ENCODE measurements around the gene SASH1.
A peak's percentile ranks its signal among the peaks of the same experiment; 100 is the strongest.

SASH1 gene

GRCh38 chr6:148464319-148465010 lies 121.8 kb downstream of the SASH1 start:
- peak; percentile 97 for FAIRE-seq

GRCh38 chr6:148465011-148465335 lies 122.3 kb downstream of the SASH1 start:
- no peak for FAIRE-seq

DNA sequence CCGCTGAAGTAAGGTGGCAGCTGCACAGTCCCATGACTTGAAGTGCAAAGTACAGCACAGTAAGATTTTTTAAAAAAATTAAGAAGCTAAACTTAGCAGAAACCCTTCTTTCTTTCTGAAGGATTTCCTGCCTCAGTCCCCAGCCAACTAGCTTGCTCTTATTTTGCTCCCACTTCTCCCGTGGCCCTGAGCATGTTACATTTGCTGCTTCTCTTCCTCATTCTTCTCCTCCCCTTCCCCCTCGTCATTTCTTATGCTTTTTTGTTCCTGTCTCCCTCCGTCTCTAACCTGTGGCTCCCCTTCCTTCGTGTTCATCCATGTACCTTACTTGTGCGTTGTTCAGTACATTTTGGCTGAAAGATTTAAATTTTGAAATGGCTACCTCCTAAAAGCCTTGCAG lies 123.0 kb downstream of the SASH1 start:
- FAIRE-seq: no peak

GRCh38 chr6:148466158-148466557 lies 123.5 kb downstream of the SASH1 start:
- no peak for FAIRE-seq

DNA sequence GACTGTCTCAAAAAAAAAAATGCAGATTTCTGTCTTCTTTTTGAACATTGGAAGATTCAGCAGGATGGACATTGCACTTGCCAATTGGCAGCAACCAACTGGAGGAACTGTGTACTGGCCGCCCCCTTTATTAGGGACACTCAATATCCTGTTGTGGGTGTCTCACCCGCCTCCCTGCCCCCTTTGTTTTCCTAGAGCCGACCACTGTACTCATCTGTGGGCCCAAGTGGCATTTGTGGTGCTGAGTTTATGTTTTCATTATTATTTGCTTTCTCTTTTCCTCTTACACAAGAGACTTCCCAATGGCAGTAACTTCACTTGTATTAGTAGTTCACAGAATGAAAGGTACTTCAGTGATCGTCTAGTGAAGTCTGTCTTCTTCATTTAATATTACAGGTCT lies 125.3 kb downstream of the SASH1 start:
- FAIRE-seq: no peak

- no peak for FAIRE-seq
Measured at GRCh38 chr6:148470156-148470555, 127.5 kb downstream of the SASH1 start.

- FAIRE-seq: no peak
Measured at GRCh38 chr6:148470606-148471465, 128.2 kb downstream of the SASH1 start.

GRCh38 chr6:148471624-148472159 lies 129.1 kb downstream of the SASH1 start:
- no peak for FAIRE-seq

DNA sequence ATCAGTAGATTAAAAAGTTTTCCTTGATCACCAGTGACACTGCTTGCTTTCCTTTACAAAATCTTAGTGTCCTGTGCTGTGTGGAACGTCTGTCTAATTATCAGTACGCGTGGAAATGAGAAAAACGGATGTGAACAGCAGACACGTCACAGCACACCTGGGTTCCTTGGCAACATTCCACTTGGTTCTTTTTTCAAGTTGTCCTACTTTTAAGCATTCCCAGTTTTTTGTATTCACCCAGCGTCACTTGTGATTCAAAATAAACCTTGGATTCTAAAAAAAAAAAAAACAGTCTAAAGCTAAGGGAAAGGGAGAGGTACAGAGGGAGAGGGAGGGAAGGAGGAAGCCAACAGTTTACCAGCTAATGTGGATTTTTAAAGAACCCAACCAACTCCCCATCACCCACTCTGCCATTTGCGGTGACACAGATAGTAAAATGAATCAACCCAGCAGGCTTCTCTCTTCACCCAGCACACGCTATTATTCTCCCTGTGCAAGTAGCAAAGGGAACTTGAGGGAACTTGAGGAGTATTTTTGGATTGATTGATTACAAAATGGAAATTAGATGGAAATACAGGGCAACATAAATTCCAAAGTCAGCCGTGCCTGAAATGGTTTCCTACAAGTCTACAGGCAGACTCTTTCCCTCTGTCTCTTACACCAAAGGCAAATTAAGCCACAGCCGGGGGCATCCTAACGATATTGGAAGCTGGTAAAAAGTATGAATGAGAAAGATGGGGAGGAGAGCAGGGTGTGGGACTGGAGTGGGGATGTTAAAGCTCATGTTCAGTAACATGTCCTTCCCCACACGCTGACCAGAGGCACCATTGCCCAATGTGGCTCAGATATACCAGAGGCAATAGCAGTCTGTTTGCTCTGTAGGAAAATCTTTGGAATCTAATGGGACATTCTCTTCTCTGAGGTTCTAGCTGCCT lies 129.8 kb downstream of the SASH1 start:
- no peak for FAIRE-seq

- no peak for FAIRE-seq
Measured at GRCh38 chr6:148479497-148479896, 136.9 kb downstream of the SASH1 start.

- no peak for FAIRE-seq
Measured at GRCh38 chr6:148487461-148487860, 144.8 kb downstream of the SASH1 start.

DNA sequence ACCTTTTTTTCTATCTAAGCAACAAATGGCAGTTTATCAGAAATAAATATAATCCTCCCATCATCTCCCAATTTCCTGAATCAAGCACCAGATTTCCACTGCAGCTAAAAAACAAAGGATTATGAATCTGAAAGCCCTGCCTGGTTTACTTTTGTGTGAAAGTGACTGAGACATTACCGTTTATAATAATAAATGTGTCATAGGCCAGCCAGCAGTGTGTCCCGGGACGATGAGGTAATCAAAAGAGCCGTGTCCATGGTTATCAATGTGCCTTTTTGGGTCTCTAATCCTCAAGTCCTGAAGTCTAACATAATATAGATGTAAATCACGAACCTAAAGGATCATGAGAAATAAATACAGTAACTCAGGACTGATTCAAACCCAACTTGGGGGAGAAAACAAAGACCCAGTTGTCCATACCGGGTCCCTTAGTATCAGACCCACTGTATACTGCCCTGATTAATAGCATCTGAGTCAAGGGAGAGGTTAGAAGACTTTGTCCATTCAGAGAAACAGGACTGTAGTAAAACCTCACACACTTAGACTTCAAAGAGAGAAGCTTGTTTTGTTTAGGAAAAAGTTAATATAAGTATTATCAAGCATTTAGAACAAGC lies 149.1 kb downstream of the SASH1 start:
- no peak for FAIRE-seq

- FAIRE-seq: no peak
Measured at GRCh38 chr6:148492654-148493290, 150.1 kb downstream of the SASH1 start.

- FAIRE-seq: no peak
Measured at GRCh38 chr6:148493424-148493823, 150.8 kb downstream of the SASH1 start.

DNA sequence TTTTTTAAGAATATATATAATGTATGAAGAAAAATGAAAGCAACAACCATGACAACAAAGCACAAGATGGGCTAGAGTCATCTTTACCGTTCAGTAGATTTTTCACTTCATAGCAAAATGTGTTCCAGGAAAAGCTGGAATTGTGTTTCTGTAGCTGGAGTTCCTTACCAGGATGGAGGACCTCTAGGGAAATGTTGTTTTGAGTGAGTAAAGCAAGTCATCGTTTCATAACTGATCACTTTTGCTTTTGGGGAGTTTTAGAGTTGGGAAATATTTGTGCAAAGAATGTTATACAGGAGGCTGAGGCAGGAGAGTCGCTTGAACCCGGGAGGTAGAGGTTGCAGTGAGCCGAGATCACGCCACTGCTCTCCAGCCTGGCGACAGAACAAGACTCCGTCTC lies 151.6 kb downstream of the SASH1 start:
- no peak for FAIRE-seq

- no peak for FAIRE-seq
Measured at GRCh38 chr6:148495029-148495428, 152.4 kb downstream of the SASH1 start.

- no peak for FAIRE-seq
Measured at GRCh38 chr6:148497257-148497656, 154.6 kb downstream of the SASH1 start.

DNA sequence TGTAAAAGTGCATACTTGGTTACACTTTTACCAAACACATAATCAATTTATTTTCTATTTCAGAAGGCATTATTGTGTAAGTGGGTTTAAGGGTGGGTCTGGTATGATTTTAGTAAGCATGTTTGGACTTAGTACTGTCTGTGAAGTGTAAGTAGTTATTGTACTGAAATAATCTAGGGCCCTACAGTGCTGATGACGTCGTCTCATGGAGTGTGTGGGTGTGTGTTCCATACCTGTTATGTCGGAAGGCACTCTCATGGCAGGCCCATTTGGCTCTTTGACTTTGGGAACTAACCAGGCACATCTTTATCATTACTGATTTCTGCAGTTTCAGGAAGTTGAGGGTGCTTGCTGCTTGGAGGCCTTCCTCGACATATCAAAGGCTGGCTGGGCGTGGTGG lies 155.1 kb downstream of the SASH1 start:
- FAIRE-seq: no peak

DNA sequence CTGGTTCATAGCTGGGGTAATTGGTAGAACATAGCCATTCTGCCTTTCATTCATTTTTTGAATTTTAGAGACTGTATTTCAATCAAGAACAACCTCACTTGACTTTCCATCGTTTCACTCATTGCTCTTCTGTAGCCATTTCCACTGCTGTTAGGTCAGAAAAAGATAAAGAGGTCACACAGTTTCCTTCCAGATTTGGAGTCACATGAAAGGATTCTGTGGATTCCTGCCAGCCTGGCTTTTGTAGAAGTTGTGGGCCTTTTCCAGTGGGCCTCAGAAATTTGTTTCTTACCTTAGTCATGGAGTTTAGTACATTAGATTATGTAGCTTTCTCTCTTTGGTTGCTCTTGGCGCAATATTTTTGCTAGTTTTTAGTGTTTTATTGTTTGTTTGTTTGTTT lies 157.8 kb downstream of the SASH1 start:
- FAIRE-seq: no peak

- FAIRE-seq: no peak
Measured at GRCh38 chr6:148501178-148501590, 158.5 kb downstream of the SASH1 start.

GRCh38 chr6:148502083-148502772 lies 159.6 kb downstream of the SASH1 start:
- no peak for FAIRE-seq

GRCh38 chr6:148502773-148503135 lies 160.1 kb downstream of the SASH1 start:
- FAIRE-seq: no peak
